ENCODE results near the gene SIX3. TPM values are rescaled to one million over a fixed set of nuclear protein-coding genes. Genes with fewer than 3 reads are reported as not detected.

SIX3 gene
- total RNA-seq = not detected in 3 replicates

GRCh38 chr2:44941551-44942234 is at the start of gene SIX3:
Gene SIX3 (plus strand): TSS chr2:44941702. CDS start chr2:44942105, 403 bp downstream.
- peak within 1 kb of the TSS; percentile 22 for H3K4me3 Mint-ChIP-seq
- H3K4me1 Mint-ChIP-seq = peaks cover 30% of the 10 kb centered on the region
- DNase-seq (ENCODE audit: low spot score in 2 of 2, unreplicated experiment in 2 of 2) = no peak
- no peak for TF ChIP-seq CTCF (IDR thresholded peaks at IDR 0.05; ENCODE audit: unreplicated experiment)
- no peaks in the 10 kb centered on the region for H3K9me3 Mint-ChIP-seq
- H3K27ac Mint-ChIP-seq = no peak within 1 kb of the TSS
- peaks cover 94% of the 10 kb centered on the region for H3K27me3 Mint-ChIP-seq (ENCODE audit: low read depth)
- H3K36me3 Mint-ChIP-seq = no peaks in the 10 kb centered on the region

GRCh38 chr2:44894058-44894457 is 47.4 kb upstream of the SIX3 start:
- no peaks in the 10 kb centered on the region for H3K4me1 Mint-ChIP-seq
- H3K9me3 Mint-ChIP-seq = peaks cover 25% of the 10 kb centered on the region
- no peak overlapping the region for H3K27ac Mint-ChIP-seq
- DNase-seq (ENCODE audit: low spot score in 2 of 2, unreplicated experiment in 2 of 2) = no peak
- TF ChIP-seq CTCF (IDR thresholded peaks at IDR 0.05; ENCODE audit: unreplicated experiment) = no peak
- no peak overlapping the region for H3K4me3 Mint-ChIP-seq
- peaks cover 41% of the 10 kb centered on the region for H3K27me3 Mint-ChIP-seq (ENCODE audit: low read depth)
- H3K36me3 Mint-ChIP-seq = no peaks in the 10 kb centered on the region

GRCh38 chr2:44895061-44895460 is 46.4 kb upstream of the SIX3 start:
- H3K27me3 Mint-ChIP-seq (ENCODE audit: low read depth) = peaks cover 51% of the 10 kb centered on the region
- no peaks in the 10 kb centered on the region for H3K4me1 Mint-ChIP-seq
- no peak for DNase-seq (ENCODE audit: low spot score in 2 of 2, unreplicated experiment in 2 of 2)
- H3K36me3 Mint-ChIP-seq = no peaks in the 10 kb centered on the region
- no peak overlapping the region for H3K4me3 Mint-ChIP-seq
- H3K27ac Mint-ChIP-seq = no peak overlapping the region
- TF ChIP-seq CTCF (IDR thresholded peaks at IDR 0.05; ENCODE audit: unreplicated experiment) = no peak
- peaks cover 22% of the 10 kb centered on the region for H3K9me3 Mint-ChIP-seq

- Mint-ChIP-seq H3K4me1 (no peaks in the 10 kb centered on the region), H3K36me3 (no peaks in the 10 kb centered on the region), H3K9me3 (peaks cover 5% of the 10 kb centered on the region), H3K4me3 (no peak overlapping the region), H3K27ac (no peak overlapping the region), H3K27me3 (ENCODE audit: low read depth) (peaks cover 74% of the 10 kb centered on the region)
- TF ChIP-seq CTCF (IDR thresholded peaks at IDR 0.05; ENCODE audit: unreplicated experiment) = no peak
- DNase-seq (ENCODE audit: low spot score in 2 of 2, unreplicated experiment in 2 of 2) = no peak
Observed at GRCh38 chr2:44897406-44897805, 44.1 kb upstream of the SIX3 start.

GRCh38 chr2:44902217-44903137 is 39.0 kb upstream of the SIX3 start:
- DNase-seq (ENCODE audit: low spot score in 2 of 2, unreplicated experiment in 2 of 2) = no peak
- peaks cover 4% of the 10 kb centered on the region for H3K9me3 Mint-ChIP-seq
- peaks cover 90% of the 10 kb centered on the region for H3K27me3 Mint-ChIP-seq (ENCODE audit: low read depth)
- H3K36me3 Mint-ChIP-seq = no peaks in the 10 kb centered on the region
- no peak overlapping the region for H3K4me3 Mint-ChIP-seq
- no peaks in the 10 kb centered on the region for H3K4me1 Mint-ChIP-seq
- no peak for TF ChIP-seq CTCF (IDR thresholded peaks at IDR 0.05; ENCODE audit: unreplicated experiment)
- H3K27ac Mint-ChIP-seq = no peak overlapping the region
